Measurements from ENCODE around the gene ADGRB2. TPM values are rescaled to one million over a fixed set of nuclear protein-coding genes. Genes with fewer than 3 reads are reported as not detected.

Gene ADGRB2
- total RNA-seq, 1 donor from 2014 or later: 21.5 TPM

- H3K4me3 Mint-ChIP-seq: no peak overlapping the region
- H3K9me3 Mint-ChIP-seq: no peaks in the 10 kb centered on the region
- no peak overlapping the region for H3K27ac Mint-ChIP-seq
- H3K36me3 Mint-ChIP-seq: no peaks in the 10 kb centered on the region
- H3K27me3 Mint-ChIP-seq (ENCODE audit: low read depth): peaks cover 2% of the 10 kb centered on the region
- peak in 1 of 2 experiments; percentile 10 for DNase-seq (ENCODE audit: low spot score in 2 of 2, unreplicated experiment in 2 of 2)
- no peak for TF ChIP-seq CTCF (IDR thresholded peaks at IDR 0.05; ENCODE audit: unreplicated experiment)
- H3K4me1 Mint-ChIP-seq: peaks cover 4% of the 10 kb centered on the region
Measured at GRCh38 chr1:31797216-31797615, 33.1 kb upstream of the ADGRB2 start.

- no peak overlapping the region for H3K27ac Mint-ChIP-seq
- peaks cover 4% of the 10 kb centered on the region for H3K4me1 Mint-ChIP-seq
- no peak overlapping the region for H3K4me3 Mint-ChIP-seq
- no peaks in the 10 kb centered on the region for H3K36me3 Mint-ChIP-seq
- H3K9me3 Mint-ChIP-seq: no peaks in the 10 kb centered on the region
- no peak for DNase-seq (ENCODE audit: low spot score in 2 of 2, unreplicated experiment in 2 of 2)
- no peak for TF ChIP-seq CTCF (IDR thresholded peaks at IDR 0.05; ENCODE audit: unreplicated experiment)
- H3K27me3 Mint-ChIP-seq (ENCODE audit: low read depth): peaks cover 2% of the 10 kb centered on the region
Measured at GRCh38 chr1:31796707-31797106, 32.6 kb upstream of the ADGRB2 start.

- H3K36me3 Mint-ChIP-seq: no peaks in the 10 kb centered on the region
- peaks cover 4% of the 10 kb centered on the region for H3K4me1 Mint-ChIP-seq
- peaks cover 4% of the 10 kb centered on the region for H3K27me3 Mint-ChIP-seq (ENCODE audit: low read depth)
- peak in 1 of 2 experiments; percentile 25 for DNase-seq (ENCODE audit: low spot score in 2 of 2, unreplicated experiment in 2 of 2)
- H3K9me3 Mint-ChIP-seq: no peaks in the 10 kb centered on the region
- H3K4me3 Mint-ChIP-seq: no peak overlapping the region
- TF ChIP-seq CTCF (IDR thresholded peaks at IDR 0.05; ENCODE audit: unreplicated experiment): no peak
- H3K27ac Mint-ChIP-seq: no peak overlapping the region
Measured at GRCh38 chr1:31795801-31796621, 31.9 kb upstream of the ADGRB2 start.

GRCh38 chr1:31795096-31795675, 31.0 kb upstream of the ADGRB2 start:
- DNase-seq (ENCODE audit: low spot score in 2 of 2, unreplicated experiment in 2 of 2): no peak
- Mint-ChIP-seq H3K27ac (no peak overlapping the region), H3K4me3 (no peak overlapping the region), H3K27me3 (ENCODE audit: low read depth) (peaks cover 4% of the 10 kb centered on the region), H3K36me3 (no peaks in the 10 kb centered on the region), H3K4me1 (peaks cover 4% of the 10 kb centered on the region), H3K9me3 (no peaks in the 10 kb centered on the region)
- no peak for TF ChIP-seq CTCF (IDR thresholded peaks at IDR 0.05; ENCODE audit: unreplicated experiment)

- H3K4me3 Mint-ChIP-seq: no peak overlapping the region
- H3K4me1 Mint-ChIP-seq: peaks cover 9% of the 10 kb centered on the region
- peak; percentile 2 to 27 for DNase-seq (ENCODE audit: low spot score in 2 of 2, unreplicated experiment in 2 of 2)
- peaks cover 4% of the 10 kb centered on the region for H3K27me3 Mint-ChIP-seq (ENCODE audit: low read depth)
- no peaks in the 10 kb centered on the region for H3K36me3 Mint-ChIP-seq
- no peak for TF ChIP-seq CTCF (IDR thresholded peaks at IDR 0.05; ENCODE audit: unreplicated experiment)
- H3K27ac Mint-ChIP-seq: no peak overlapping the region
- no peaks in the 10 kb centered on the region for H3K9me3 Mint-ChIP-seq
Measured at GRCh38 chr1:31793586-31794285, 29.6 kb upstream of the ADGRB2 start.

Data from mesothelial cell of epicardium (in vitro differentiated cells).